Endothelial cell of umbilical vein (primary cell): ENCODE data around the gene LAD1.

Experiments
- EZH2 ChIP-seq: IDR thresholded peaks from 2 replicates; pipeline ENCODE4 v1.6.1; 2012; ENCODE audit warnings: borderline replicate concordance, low read depth, mild to moderate bottlenecking, moderate library complexity, low read length, inconsistent platforms; ENCODE audit not compliant: severe bottlenecking
- GATA2 ChIP-seq: IDR thresholded peaks from 2 replicates; pipeline ENCODE4 v1.7.0; 2011; ENCODE audit warnings: low read depth, mild to moderate bottlenecking, moderate library complexity, mixed read lengths, low read length; ENCODE audit not compliant: insufficient read length, insufficient read depth
- JUN ChIP-seq: IDR thresholded peaks from 2 replicates; pipeline ENCODE4 v1.6.1; 2011; ENCODE audit warnings: borderline replicate concordance, low read depth; ENCODE audit not compliant: insufficient read length, insufficient read depth
- POLR2A ChIP-seq: IDR thresholded peaks from 2 replicates; pipeline ENCODE4 v1.6.1; 2012; ENCODE audit warnings: low read depth, mild to moderate bottlenecking, control low read depth, low read length
- POLR2AphosphoS5 ChIP-seq: IDR thresholded peaks from 2 replicates; pipeline ENCODE4 v1.6.1; 2012; ENCODE audit warnings: low read depth, mild to moderate bottlenecking, control low read depth, low read length, moderate library complexity; ENCODE audit not compliant: insufficient read depth
- TF ChIP-seq, protein P1 (sequence below), 2 donors: IDR thresholded peaks; 1 replicate in 1 of 2; 2 replicates in 1 of 2; pipeline ENCODE4 v1.5.1; 2011; ENCODE audit warnings: low read length in 2 of 2, mild to moderate bottlenecking in 2 of 2, moderate library complexity in 2 of 2, control low read depth in 1 of 2, inconsistent platforms in 1 of 2, low read depth in 1 of 2; ENCODE audit not compliant: insufficient read depth in 1 of 2; ENCODE audit errors: extremely low read depth in 1 of 2
- TF ChIP-seq, protein P2 (sequence below): IDR thresholded peaks from 2 replicates; pipeline ENCODE4 v1.6.1; 2011; ENCODE audit not compliant: insufficient read depth, insufficient read length

DNA sequence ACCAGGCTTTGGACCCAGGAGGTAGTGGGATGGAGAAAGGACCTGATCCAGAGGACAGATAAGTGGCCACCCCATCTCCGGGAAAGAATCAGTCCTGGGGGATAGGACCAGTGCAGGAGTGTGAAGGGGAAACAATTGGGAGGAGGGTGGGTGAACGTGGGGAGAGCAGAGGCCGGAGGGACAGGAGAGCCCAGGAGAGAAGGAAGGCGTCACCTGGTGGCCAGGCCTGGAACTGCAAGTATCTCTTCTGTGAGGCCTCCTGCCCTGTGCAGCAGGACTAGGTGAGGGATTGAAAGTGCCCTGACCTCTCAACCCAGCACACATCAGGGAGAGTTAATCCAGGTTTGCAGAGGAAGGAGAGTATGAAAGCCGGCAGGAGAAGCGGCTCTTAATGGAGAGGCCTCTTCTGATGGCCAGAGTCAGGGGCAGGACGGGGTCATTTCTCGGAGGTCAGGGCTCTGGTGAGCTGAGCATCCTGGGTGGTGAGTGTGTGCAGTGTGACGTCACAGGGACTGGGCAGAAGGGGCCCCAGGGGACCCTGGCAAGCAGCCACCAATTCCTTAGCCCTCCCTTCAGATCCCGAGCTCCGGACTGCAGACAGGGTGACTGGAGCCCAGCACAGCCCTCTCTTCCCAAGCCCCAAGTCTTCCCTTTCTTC is 9.2 kb upstream of the LAD1 start:
- TF ChIP-seq, protein P1, sequence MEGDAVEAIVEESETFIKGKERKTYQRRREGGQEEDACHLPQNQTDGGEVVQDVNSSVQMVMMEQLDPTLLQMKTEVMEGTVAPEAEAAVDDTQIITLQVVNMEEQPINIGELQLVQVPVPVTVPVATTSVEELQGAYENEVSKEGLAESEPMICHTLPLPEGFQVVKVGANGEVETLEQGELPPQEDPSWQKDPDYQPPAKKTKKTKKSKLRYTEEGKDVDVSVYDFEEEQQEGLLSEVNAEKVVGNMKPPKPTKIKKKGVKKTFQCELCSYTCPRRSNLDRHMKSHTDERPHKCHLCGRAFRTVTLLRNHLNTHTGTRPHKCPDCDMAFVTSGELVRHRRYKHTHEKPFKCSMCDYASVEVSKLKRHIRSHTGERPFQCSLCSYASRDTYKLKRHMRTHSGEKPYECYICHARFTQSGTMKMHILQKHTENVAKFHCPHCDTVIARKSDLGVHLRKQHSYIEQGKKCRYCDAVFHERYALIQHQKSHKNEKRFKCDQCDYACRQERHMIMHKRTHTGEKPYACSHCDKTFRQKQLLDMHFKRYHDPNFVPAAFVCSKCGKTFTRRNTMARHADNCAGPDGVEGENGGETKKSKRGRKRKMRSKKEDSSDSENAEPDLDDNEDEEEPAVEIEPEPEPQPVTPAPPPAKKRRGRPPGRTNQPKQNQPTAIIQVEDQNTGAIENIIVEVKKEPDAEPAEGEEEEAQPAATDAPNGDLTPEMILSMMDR (IDR thresholded peaks at IDR 0.05; ENCODE audit: extremely low read depth in 1 of 2, insufficient read depth in 1 of 2, low read depth in 1 of 2, low read length in 2 of 2), result peak; percentile 91 to 98
- TF ChIP-seq POLR2A, result no peak
- TF ChIP-seq JUN, result no peak
- TF ChIP-seq EZH2, result no peak
- TF ChIP-seq POLR2AphosphoS5, result no peak
- TF ChIP-seq, protein P2, sequence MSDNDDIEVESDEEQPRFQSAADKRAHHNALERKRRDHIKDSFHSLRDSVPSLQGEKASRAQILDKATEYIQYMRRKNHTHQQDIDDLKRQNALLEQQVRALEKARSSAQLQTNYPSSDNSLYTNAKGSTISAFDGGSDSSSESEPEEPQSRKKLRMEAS, result no peak
- no peak for TF ChIP-seq GATA2
